HG03354 (cell line): ENCODE measurements around the gene LARP1.
A peak's percentile ranks its signal among the peaks of the same experiment; 100 is the strongest.

ENCODE experiments used
- ATAC-seq: cut with Tn5 transposase; IDR thresholded peaks from one replicate; pipeline ENCODE4 v1.9.1; 2021; ENCODE audit warnings: mild to moderate bottlenecking; ENCODE audit not compliant: unreplicated experiment, poor library complexity, severe bottlenecking

LARP1 gene

DNA sequence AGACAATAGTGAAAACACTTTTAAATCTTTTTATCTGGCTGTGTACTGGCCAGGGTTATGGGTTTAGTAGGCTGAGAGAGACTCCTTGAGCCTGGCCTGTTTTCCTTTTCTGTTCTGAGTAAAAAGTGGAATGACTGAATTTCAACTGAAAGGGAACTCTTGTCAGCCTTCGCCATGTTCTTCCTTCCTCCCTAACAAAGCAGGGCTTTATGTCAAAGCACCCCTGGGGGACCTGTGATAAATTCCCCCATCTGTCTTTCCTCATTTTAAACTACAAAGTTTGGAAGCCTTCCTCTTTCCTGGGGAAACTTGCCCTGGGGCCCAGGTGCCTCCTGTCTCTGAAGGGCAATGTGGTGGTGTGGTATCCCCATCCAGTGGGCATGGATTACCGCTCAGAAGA lies 29.7 kb downstream of the LARP1 start:
- ATAC-seq: no peak

DNA sequence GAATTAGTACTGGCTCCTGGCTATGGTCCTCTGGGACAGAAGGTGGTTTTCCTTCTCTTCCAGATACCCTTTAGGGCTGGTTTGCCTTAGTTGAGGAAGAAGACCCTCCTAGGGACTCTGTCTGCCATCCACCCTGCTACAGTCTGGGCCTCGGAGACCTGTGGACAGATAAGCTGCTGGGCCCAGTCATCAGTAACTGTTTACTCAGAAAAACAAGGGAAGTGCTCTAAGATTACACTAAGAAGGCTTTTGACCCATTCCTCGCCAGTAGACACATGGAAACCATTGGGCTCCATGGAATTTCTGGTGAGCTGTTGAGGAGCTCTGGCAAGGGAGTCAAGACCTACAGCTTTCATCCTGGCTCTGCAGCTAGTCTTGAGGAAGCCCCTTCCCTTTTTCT lies 31.2 kb downstream of the LARP1 start:
- no peak for ATAC-seq

DNA sequence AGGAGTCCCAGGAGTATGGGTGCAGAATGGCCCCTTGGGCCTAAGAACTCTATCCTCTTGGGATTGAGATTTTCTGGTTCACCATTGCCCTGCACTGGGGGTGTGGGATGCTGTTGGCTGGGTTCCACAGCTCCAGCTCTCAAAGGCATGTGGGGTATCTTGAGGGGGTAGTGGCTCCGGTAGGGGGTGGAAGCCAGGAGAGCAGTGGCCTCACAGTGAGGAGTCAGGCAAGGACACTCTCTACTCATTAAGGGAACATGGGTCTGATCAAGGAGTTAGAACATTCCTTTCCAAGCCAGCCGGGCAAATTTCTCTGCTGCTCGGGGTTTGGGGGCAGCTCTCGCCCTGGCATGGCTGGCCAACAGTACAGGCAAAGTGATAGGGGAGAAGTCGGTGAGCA lies 33.0 kb downstream of the LARP1 start:
- no peak for ATAC-seq

DNA sequence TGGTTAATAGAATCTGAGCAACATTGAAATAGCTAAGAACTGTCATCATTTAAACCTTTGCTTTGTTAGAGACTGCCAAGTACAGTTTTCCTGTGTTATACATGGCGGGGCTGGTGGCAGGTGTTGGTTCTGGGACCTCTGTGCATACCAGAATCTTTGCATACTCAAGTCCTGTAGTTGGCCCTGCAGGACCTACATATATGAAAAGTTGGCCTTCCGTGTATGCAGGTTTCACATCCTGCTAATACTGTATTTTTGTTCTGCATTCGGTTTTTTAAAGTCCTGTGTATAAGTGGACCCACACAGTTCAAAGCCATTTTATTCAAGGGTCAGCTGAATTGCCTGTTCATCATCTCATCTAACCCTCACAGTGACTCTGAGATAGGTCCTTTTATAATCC lies 36.4 kb downstream of the LARP1 start:
- ATAC-seq: peak; percentile 91

DNA sequence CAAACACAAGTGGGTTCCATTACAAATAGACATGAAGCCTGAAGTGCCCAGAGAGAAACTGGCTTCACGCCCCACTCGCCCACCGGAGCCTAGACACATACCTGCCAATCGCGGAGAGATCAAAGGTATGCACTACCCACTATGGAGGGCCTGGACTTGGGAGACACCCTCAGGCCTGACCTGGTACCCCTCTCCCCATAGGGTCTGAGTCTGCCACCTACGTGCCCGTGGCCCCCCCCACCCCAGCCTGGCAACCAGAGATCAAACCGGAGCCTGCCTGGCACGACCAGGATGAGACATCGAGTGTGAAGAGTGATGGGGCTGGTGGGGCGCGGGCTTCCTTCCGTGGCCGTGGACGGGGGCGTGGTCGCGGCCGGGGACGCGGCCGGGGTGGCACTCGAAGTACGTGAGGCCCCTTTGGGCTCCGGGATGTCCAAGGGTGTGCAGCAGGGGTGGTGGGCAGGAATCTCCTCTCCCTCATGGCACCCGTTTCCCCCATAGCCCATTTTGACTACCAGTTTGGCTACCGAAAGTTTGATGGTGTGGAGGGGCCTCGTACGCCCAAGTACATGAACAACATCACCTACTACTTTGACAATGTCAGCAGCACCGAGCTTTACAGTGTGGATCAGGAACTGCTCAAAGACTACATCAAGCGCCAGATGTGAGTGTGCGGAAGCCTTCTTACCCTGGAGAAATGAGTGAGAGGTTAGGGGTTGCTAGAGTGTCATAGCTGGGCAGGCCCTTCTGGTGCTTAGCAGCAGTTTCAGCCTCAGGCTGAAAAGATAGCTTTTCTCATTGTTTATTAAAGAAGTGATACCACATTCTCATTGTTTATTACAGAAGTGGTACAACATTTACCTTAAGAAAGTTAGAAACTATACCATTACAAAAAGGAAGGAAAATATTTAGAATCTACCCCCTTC lies 38.7 kb downstream of the LARP1 start:
- ATAC-seq: no peak

DNA sequence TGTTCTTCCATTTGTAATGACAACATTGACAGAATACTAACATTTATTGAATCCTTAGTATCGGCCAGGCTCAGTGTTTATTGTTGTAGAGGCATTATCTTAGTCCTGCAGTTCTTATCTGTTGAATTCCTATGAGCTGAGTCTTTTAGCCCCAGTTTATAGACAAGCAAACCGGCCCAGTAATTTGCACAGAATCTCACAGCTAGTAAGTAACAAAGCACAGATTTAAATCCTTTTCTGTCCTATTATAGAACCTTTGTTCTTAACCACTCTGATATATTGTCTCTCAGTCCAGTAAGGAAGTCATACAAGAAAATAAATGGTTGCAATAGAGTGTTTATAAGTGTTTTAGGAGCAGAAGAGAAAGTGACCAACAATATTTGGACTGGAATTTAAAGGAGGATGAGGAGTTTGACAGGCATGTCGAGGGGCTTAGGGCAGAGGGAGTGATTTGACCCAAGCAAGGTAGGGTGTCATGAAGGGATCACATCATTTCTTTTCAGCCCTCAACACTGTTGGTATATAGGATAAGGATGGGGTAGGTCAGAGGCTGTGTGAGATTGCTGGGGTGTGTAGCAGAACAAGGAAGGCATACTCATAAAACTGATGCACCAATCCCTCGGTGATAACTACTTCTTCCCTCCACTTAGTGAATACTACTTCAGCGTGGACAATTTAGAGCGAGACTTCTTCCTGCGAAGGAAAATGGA lies 39.5 kb downstream of the LARP1 start:
- no peak for ATAC-seq

DNA sequence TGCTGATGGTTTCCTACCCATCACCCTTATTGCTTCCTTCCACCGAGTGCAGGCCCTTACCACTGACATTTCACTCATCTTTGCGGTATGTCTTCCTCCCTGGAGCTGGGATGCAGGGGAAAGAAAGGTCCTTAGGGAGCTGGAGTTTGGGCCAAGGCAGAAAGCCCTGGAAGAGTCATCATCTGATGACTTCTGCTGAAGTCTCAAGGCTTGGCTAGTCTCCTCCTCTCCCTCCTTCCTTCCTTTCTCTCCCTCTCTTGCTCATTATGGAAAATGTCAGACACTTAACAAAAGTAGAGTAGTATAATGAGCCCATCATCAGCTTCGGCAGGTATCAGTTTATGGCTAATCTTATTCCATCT lies 40.0 kb downstream of the LARP1 start:
- ATAC-seq: no peak

DNA sequence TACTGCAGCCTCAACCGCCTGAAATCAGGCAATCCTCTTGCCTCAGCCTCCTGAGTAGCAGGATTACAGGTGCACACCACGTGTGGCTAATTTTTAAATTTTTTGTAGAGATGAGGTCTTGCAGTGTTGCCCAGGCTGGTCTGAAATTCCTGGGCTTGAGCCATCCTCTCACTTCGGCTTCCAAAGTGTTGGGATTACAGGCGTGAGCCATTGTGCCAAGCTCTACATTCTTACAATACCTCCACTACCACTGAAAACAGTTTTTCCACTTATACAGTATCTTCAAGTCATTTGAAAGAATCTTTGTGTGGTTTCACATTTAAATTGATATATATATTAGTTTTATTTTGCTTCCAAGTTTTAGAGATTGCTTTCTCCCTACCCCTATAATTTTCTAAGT lies 42.6 kb downstream of the LARP1 start:
- ATAC-seq: no peak

DNA sequence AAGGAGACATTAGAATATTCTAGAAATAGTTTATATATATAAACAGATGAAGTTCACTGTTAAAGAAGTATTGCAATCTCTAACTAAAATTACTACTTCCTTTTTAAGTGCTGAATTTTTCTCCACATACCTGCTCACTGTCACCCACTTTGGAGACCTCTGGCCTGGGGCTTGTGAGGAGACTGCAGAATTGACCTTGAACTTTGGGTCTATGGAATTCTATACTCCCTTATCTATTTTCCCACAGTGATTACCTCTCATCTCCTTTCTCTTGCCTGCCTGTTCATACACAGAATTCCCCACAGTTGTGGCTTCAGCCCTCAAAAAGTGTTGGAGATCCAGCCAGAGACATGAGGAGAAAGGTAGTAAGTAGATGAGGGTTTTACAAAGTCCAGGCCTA lies 45.4 kb downstream of the LARP1 start:
- ATAC-seq: no peak

DNA sequence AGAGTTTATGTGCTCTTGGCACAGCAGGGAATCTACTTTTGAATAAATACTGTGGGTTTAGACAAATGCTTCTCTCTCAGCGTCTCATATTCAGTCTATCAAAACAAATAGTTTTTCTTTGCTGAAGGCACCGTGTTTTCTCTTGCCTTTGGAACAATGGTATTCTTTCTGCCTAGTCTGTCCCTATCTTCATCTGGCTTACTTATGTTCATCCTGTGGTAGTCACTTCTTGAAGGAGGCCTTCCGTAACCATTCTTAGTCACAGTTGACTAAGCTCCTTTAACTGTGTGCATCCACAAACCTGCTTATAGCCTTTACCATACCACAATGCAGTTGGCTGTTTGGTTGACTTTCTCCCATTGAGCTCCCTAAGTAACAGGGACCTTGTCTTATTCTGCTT lies 45.9 kb downstream of the LARP1 start:
- no peak for ATAC-seq

DNA sequence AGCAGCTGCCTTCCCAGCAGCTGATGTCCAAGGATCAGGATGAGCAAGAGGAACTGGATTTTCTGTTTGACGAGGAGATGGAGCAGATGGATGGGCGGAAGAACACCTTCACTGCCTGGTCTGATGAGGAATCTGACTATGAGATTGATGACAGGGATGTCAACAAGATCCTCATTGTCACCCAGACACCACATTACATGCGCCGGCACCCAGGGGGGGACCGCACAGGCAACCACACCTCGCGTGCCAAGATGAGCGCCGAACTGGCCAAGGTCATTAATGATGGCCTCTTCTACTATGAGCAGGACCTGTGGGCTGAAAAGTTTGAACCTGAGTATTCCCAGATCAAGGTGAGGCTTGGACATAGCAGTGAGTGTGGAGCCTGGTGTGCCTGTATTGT lies 46.9 kb downstream of the LARP1 start:
- no peak for ATAC-seq

DNA sequence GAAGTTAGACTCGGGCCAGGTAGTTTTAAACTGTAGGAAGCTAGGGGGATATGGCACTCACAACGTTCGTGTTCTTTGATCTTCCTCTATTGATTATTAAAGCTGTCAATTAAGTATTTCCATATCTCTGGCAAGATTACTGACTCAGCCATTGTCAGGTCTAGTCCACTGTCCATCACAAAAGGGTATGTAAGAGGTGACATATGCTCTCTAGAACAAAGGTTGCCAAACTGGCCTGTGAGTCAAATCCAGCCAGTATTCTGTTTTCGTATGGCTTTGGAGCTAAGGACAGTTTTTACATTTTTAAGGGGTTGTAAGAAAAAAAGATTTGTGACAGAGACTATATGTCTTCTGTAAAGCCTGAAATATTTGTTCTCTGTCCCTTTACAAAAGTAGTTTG lies 51.0 kb downstream of the LARP1 start:
- ATAC-seq: no peak

DNA sequence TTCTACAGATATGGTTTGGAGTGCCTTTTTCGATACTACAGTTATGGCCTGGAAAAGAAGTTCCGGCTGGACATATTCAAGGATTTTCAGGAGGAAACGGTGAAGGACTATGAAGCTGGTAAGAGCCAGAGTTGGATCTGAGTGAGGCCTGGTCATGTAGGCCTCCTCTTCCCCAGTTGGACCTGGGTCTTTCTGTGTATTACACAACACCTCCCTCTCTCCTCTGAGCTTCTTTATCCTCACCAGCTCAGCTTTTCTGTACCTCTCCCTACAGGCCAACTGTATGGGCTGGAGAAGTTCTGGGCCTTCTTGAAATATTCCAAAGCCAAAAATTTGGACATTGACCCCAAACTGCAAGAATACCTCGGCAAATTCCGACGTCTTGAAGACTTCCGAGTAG lies 56.1 kb downstream of the LARP1 start:
- ATAC-seq: no peak

DNA sequence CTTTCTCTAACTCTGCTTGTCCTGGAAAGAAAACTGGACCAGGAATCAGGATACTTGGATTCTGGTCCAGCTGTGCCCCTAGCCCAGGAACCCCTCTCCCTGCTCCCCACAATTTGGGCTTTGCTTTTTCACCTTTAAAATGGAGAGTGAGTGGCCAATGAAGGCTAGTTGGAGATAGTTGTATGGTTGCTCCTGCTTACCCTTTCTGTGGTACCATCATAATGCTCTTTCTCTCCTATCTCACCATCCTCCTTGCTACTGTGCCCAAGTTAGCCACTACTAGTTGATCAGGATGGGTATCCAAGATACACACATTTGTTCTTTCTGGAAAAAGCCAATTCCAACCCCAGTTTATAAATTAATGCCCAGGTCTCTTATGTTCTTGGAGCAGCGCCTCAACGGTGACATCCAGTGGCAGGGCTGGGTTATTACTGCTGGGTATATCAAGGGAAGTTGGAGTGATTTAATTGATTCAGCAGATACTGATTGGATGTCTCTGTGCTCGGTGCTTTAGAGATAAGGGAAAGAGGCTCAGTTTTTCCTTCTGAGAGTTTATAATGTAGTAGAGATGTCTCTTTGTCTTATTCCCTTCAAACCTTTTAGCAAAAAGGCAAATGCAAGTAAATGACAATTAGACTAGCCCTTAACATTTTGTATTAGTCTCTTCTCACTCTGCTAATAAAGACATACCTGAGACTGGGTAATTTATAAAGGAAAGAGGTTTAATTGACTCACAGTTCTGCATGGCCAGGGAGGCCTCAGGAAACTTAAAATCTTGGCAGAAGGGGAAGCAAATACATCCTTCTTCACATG lies 56.7 kb downstream of the LARP1 start:
- ATAC-seq: peak; percentile 81

DNA sequence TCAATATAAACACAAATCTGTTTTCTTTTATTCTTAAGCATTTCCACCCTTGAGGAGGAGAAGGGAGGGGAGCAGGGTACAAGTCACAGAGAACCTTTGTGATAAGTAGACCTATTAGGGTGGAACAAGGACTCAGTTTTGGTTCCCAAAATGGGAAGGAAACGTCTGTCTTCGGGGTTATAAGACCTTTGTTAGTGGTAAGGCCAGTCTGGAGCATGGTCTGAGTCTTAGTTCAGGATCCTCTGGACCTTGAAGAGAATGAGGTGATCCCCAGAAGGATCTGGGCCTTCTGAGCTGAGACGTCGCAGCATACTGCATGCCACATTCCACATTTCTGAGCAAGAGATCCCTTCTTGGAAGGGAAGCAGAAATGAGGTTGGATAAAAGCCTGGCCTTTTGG lies 58.0 kb downstream of the LARP1 start:
- no peak for ATAC-seq

DNA sequence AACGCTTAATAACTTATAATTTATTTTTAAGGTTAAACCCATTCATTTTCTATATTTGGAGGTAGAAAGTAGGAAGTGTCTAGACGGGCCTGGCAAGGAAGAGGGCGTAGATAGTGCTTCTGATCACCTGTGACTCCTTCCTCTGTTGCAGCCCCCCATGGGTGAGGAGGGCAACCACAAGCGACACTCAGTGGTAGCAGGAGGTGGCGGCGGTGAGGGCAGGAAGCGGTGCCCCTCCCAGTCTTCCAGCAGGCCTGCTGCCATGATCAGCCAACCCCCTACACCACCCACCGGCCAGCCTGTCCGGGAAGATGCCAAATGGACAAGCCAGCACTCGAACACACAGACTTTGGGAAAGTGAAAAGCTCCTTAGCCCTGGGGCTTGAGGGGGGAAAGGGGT lies 58.6 kb downstream of the LARP1 start:
- no peak for ATAC-seq

DNA sequence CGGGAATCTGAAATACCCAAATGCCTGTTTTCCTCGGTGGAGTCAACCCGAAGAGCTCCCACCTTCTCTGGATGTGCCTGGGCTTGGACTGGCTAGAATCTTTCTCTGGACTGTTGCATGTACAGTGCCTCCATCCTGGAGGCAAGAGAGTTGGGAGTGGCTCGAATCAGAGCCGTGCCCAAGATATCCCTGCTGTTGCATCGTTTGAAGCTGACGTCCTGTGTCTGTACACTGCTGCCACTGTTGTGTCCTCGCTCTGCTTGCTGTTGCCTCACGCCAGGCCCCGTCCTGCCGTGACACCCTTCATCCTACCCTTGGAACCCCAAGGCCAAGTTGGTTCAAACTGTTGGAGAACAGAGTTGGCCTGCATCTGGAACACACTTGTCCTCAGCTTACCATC lies 59.8 kb downstream of the LARP1 start:
- ATAC-seq: no peak

DNA sequence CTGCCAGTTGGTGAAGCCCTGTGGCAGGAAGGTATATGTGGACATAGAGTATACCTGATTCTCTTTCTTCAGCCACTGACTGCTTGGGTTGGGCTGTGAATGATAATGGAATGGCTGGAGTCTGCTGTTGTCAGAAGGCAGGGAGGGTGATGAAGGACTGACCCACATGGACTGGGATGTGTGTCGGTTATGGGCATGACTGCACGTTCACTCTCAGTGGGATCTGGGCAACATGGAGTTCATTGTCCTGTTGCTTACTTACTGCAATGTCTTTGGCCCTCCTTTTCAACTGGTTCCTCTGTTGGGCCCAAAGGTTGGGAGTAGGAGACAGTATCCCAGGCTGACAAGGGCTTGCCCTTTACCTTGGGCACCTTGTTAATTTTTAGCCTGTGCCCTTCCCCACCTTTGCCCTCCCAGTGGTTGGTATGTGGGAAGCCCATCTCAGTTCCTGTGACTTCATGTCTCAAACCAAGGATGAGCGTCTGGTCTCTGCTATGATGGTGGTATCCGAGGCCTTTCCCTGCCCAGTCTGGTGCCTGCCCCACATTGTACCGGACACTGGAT lies 60.6 kb downstream of the LARP1 start:
- no peak for ATAC-seq

DNA sequence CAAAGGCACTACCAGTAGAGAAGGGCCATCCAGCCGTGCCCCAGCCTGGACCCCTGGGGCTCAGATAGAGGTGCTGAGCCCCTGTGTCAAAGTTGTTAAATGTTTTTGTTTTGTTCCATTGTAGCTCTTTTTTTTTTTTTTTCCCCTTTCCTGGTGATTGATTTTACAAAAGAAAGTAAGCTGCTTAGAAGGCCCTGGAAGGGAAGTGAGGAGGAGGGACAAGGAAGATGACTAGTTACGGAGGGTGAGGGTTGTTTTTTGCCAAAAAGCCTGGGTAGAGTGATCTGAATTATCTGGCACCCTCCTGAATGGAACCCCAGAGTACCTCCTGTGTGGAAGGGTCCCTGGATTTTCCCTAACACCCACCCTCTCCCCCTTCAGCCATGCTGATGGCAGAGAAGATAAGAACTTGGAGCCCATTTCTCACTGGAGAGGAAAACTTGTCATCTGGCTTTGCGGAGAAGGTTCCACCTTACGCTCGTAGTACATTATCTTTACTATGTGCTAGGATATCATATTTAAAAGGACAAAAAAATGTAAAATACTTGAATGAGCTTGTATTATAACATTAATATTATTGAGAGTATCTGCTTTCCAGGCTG lies 61.8 kb downstream of the LARP1 start:
- ATAC-seq: no peak

DNA sequence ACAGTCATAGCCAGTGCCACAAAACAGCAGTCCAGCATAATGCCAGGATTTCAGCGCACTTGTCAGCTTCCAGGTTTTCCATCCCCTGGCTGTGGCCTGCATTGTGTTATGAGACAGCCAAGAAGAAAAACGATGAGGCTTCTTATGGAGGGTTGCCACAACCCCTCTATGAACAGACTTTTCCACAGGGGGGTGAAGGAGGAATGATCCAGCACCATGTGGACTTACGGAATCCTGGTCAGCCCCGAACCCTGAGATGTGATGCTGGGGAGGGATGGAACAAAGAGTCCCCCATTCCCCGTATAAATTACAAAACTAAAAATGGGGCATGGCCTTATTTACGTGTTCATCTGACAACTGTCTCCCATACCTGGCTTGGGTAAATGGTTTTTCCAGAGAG lies 62.6 kb downstream of the LARP1 start:
- no peak for ATAC-seq
